PFSK-1 (cell line): ENCODE measurements around the gene RNU2-63P. TPM values are rescaled to one million over a fixed set of nuclear protein-coding genes. Genes with fewer than 3 reads are reported as not detected.

Experiments used
- FOXP2 ChIP-seq: optimal IDR thresholded peaks from 2 replicates; pipeline ENCODE3; 2011; ENCODE audit warnings: borderline replicate concordance, control low read depth, inconsistent platforms; ENCODE audit not compliant: insufficient read depth; ENCODE audit errors: extremely low read length, extremely low read depth
- POLR2AphosphoS5 ChIP-seq: IDR thresholded peaks from 2 replicates; pipeline ENCODE4 v1.6.1; 2012; ENCODE audit warnings: low read depth, mild to moderate bottlenecking, control low read depth, low read length, moderate library complexity
- REST ChIP-seq, 2 experiments: IDR thresholded peaks; 2 replicates each; pipeline versions ENCODE4 v1.6.1 to v1.8.0; 2011 to 2012; ENCODE audit warnings: low read depth in 2 of 2, low read length in 2 of 2, control low read depth in 1 of 2, inconsistent platforms in 1 of 2, mild to moderate bottlenecking in 1 of 2, moderate library complexity in 1 of 2; ENCODE audit not compliant: insufficient read depth in 1 of 2
- SIN3A ChIP-seq: IDR thresholded peaks from 2 replicates; pipeline ENCODE4 v1.6.1; 2012; ENCODE audit warnings: mild to moderate bottlenecking, low read length, moderate library complexity, borderline replicate concordance; ENCODE audit not compliant: insufficient read depth
- TAF1 ChIP-seq: IDR thresholded peaks from 2 replicates; pipeline ENCODE4 v1.6.1; 2012; ENCODE audit warnings: low read length, control low read depth, borderline replicate concordance; ENCODE audit not compliant: insufficient read depth
- polyA plus RNA-seq: library from polyadenylated mRNA; unstranded; fragments of >200 nt; gene quantifications from one replicate; pipeline ENCODE4 v1.2.1, GENCODE V29; 2012; ENCODE audit warnings: low read depth, missing spikeins; ENCODE audit not compliant: insufficient read length

RNU2-63P gene
- not detected for polyA plus RNA-seq

DNA sequence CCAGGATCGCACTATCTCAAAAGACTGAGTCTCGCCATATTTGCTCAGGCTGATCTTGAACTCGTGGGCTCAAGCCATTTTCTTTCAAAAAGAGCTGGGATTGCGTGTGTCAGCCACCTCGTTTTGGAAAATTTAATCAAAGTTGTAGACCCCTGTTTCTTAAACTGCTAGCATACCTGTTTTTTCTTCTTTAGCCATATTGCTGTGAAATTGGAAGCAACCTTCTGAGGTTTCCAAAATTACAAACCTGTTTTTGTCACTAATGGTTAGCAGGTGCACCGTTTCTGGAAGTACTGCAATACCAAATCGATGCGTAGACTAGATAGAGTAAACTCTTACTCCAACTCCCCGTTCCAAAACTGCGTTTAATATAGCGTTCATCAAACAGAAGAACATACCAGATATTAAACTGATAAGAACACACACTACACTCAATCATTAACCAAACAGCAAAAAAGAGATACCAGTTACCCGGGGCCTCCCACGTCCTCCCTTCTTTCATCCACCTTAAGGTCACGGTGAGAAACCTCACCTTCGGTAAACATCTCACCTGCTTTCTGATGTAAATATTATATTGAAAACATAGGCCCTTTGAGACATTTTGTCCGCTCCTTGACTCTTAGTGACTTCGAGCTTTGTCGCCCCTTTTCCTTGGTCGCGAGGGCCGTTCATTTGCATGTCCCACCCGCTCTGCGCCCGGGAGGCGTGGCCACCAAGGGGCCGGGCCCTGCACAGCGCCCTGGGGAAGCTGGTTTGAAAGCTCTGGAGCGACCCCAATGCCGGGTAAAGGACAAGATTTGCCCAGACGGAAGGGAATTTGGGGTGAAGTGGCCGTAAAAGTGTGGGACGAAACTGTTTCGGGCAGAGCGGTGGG is at the start of gene RNU2-63P:
TSS of gene RNU2-63P (minus strand) at position 462 of the 874 bp plus-strand sequence.
- TF ChIP-seq SIN3A = no peak
- no peak for TF ChIP-seq REST (IDR thresholded peaks at IDR 0.05; ENCODE audit: insufficient read depth in 1 of 2, low read depth in 2 of 2, low read length in 2 of 2)
- no peak for TF ChIP-seq FOXP2
- TF ChIP-seq TAF1 = no peak
- TF ChIP-seq POLR2AphosphoS5 = peak; percentile 47; the same call in 1 of the 2 replicates

GRCh38 chr2:88061295-88061694 is 44.9 kb upstream of the RNU2-63P start:
- TF ChIP-seq REST (IDR thresholded peaks at IDR 0.05; ENCODE audit: insufficient read depth in 1 of 2, low read depth in 2 of 2, low read length in 2 of 2) (no peak), SIN3A (no peak), TAF1 (no peak), FOXP2 (no peak), POLR2AphosphoS5 (no peak)

DNA sequence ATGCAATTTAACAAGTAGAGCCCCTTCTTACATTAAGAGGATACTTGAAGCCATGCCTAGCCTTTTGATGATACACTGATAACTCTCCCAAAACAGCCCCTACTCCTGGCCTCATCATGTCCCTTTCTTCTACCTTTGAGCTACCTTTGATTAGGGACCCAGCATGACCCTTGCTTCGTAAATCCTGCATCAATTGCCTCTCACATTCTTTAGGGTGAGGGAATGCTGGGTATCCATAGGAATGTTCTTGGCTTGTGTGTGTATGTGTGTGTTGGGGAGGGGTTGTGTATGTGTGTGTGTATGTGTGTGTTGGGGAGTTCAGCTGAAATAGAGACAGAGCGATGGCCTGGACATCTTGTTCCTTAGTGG is 44.5 kb upstream of the RNU2-63P start:
- TF ChIP-seq FOXP2 (no peak), SIN3A (no peak), POLR2AphosphoS5 (no peak), TAF1 (no peak), REST (IDR thresholded peaks at IDR 0.05; ENCODE audit: insufficient read depth in 1 of 2, low read depth in 2 of 2, low read length in 2 of 2) (no peak)

DNA sequence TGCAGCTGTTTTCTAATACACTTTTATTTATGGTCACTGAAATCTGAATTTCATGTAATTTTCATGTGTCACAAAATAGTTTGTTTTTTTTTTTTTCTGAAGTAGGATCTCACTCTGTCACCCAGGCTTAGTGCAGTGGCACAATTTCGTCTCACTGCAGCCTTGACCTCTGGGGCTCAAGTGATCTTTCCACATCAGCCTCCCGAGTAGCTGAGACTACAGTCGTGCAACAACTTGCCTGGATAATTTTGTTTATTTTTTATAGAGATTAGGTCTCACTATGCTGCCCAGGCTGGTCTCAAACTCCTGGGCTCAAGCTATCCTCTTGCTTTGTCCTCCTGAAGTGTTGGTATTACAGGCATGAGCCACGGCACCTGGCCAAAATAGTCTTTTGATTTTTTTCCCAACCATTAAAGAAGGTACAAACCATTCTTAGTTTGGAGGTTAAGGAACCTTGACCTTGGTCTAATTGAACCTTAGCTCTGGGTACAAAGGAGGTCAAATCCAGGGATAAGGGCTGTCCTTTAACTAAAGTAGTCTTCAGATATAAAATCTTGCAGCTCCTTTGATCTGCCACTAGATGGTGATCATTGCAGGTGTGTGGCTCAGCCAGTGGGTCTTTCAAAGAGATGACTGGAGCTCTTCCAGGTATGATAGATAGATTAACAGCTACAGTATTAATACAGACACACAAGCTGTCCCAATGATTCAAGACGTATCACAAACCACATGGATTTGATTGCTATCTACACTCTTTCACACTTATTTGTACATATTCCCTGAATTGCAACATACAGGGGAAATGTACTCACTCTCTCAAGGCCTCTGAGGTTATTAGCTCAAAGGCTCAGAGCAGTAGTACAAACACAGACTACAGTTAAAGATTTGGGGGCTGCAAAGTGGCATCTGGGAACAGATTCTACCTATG is 43.9 kb upstream of the RNU2-63P start:
- no peak for TF ChIP-seq TAF1
- TF ChIP-seq FOXP2 = no peak

DNA sequence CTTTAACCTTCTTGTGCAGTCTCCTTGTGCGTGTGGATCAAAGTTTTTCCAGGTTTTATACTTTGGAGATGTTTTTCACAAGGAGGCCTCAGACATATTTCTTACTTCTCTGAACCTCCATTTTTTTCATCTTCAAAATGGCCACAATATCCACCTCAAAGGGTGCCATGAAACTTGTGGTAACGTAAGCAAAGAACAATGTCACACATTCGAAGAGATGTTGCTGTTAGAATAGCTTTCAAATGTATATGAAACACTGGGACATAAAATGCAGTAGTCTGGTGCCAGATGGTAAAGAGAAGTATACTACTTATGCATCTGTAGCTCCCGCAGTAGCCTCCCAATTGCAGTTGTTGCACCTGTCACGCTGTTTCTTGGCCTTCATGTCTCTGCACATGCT is 41.8 kb upstream of the RNU2-63P start:
- no peak for TF ChIP-seq SIN3A
- no peak for TF ChIP-seq FOXP2
- no peak for TF ChIP-seq TAF1
- TF ChIP-seq POLR2AphosphoS5 = no peak
- TF ChIP-seq REST (IDR thresholded peaks at IDR 0.05; ENCODE audit: insufficient read depth in 1 of 2, low read depth in 2 of 2, low read length in 2 of 2) = no peak
